ENCODE data around the gene AKAP14.

- no peak for TF ChIP-seq CTCF (IDR thresholded peaks at IDR 0.05)
- TF ChIP-seq POLR2A (IDR thresholded peaks at IDR 0.05): no peak
Observed at GRCh38 chrX:119942831-119943184, 47.1 kb downstream of the AKAP14 start.

All from stomach (tissue), 4 donors.